Cerebellar cortex (tissue), 1 donor: ENCODE measurements around the gene TAP1.
A peak's percentile ranks its signal among the peaks of the same experiment; 100 is the strongest.
"Not testable (repeated sequence)": the region's sequence is repeated elsewhere in the genome, so short reads cannot be mapped to it uniquely, and the experiment has no call there.

Source experiments
- DNase-seq: peaks from one replicate; pipeline ENCODE4 v3.0.0-alpha.2; 2015; ENCODE audit warnings: low spot score

Gene TAP1, protein sequence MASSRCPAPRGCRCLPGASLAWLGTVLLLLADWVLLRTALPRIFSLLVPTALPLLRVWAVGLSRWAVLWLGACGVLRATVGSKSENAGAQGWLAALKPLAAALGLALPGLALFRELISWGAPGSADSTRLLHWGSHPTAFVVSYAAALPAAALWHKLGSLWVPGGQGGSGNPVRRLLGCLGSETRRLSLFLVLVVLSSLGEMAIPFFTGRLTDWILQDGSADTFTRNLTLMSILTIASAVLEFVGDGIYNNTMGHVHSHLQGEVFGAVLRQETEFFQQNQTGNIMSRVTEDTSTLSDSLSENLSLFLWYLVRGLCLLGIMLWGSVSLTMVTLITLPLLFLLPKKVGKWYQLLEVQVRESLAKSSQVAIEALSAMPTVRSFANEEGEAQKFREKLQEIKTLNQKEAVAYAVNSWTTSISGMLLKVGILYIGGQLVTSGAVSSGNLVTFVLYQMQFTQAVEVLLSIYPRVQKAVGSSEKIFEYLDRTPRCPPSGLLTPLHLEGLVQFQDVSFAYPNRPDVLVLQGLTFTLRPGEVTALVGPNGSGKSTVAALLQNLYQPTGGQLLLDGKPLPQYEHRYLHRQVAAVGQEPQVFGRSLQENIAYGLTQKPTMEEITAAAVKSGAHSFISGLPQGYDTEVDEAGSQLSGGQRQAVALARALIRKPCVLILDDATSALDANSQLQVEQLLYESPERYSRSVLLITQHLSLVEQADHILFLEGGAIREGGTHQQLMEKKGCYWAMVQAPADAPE

DNA sequence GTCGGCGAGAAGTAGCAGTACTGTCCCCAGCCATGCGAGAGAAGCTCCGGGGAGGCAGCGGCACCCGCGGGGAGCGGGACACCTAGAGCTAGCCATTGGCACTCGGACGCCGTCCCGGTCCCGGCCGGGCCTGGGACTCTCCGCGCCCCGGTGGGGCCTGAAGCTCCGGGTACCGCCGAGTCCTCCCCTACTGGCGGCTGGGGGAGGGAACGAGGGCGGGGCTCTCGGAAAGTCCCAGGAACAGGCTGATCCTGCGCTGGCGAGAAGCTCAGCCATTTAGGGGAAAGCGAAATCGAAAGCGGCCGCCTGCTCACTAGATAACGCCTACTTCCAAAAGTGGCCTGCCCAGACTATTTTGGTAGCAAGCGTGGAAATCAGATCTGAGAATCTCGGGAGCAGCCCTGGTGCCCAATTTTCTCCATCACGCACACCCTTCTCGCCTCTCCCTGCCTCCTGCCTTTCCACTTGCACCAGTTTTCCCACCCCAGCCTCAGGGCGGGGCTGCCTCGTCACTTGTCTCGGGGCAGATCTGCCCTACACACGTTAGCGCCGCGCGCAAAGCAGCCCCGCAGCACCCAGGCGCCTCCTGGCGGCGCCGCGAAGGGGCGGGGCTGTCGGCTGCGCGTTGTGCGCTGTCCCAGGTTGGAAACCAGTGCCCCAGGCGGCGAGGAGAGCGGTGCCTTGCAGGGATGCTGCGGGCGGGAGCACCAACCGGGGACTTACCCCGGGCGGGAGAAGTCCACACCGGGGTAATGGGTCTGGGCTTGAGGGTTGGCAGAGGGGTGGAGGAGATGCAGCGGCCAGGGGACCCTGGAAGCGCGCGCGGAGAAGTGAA is at the start of gene TAP1, which contains the start of gene PSMB9:
Gene TAP1 (minus strand): TSS at position 164 of the 835 bp plus-strand sequence. CDS start 68 bp downstream, at position 96.
Gene PSMB9 (plus strand): TSS at position 652 of the 835 bp plus-strand sequence. CDS start 38 bp downstream, at position 690.
- DNase-seq = peak; percentile 91

DNA sequence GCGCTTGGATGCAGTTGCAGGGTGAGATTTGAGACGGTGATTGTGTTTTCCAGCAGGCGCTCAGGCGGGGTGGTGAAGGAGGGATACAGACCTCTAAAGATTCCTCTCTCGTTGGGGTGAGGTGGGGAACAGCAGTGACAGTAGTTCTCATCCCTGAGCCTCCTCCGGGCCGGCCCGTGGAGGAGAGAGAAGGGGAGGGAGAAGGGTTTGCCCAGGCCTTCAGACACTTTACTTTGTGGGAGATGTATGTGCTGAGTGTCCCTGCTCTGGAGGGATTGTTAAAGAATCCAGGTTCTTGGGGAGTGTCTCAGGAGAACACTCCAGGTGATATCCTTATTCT is 41.5 kb upstream of the TAP1 start:
- no peak for DNase-seq

DNA sequence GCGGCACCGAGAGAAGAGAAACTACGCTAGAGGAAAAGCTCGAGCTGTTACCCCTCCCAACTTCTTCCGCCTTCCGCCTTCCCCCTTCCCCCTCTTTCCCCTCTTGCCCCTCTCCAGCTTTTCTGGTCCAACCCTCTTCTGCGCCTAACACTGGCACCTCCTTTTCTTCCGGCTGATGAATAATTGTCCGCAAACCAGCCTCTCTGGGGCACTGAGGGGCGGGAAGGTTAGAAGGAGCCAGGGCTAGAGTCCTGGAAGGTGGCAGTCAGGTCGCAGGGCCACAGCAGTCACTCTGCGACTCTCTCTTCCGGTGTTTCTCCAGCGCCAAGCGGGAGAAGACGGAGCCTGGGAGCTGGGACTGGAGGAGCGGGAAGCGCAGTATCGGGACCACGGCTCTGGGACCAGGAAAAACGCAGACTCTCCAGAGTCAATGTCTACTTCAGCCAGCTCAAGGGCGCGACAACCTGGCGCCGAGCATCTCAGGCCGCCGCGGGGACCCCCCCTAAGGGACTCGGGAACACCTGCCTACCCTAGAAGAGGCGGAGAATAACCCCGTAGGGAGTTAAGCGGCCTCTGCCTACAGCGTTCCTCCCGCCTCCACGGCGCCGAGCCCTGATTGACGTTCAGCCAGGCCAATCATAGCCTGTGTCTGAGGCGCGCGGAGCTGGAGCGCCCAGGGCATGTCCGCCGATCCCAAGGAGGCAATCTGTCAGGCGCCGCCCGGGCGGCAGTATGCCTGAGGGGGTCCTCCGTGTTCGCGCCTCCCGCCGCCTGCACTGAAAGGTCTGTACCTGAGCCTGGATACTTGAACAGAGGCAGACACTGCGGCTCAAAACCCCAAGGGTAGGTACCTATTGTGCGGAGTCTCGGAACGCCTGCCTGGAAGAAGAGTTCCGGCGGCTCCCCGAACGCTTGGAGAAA is 40.8 kb upstream of the TAP1 start:
- DNase-seq = peak; percentile 95

DNA sequence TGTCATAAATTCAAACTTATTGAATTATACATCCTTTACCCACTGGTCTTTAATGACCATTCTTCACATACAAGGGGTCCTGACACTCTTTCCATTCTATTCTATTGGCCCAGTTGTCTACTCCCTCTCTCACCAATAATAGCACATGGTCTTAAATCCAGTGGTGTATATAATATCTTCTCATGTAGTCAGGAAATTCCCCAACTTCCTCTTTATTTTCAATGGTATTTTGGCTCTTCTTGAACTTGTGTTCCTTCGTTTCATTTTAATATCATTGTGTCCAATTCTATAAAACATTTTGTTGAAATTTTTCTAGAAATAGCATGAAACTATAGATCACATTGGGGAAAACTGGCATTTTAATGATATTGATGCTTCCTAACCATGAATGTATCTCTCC is 37.3 kb upstream of the TAP1 start:
- no peak for DNase-seq

DNA sequence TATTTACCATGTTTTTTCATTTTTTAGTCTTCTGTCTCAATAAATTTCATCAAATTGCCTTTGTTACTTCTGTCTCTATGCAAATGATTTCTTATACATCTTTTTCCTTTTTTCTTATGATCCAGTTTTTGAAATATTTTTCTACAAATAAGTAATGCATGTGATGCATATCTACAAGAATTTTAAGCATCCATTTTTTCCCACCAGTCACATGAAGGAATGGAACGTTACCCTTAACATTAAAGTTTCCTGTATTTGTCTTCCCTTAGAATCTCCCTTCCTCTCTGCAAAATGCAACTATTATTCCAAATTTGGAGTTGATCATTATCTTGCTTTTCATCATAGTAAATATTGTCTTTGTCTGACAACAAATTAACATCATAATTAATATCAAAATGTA is 36.0 kb upstream of the TAP1 start:
- DNase-seq = no peak

DNA sequence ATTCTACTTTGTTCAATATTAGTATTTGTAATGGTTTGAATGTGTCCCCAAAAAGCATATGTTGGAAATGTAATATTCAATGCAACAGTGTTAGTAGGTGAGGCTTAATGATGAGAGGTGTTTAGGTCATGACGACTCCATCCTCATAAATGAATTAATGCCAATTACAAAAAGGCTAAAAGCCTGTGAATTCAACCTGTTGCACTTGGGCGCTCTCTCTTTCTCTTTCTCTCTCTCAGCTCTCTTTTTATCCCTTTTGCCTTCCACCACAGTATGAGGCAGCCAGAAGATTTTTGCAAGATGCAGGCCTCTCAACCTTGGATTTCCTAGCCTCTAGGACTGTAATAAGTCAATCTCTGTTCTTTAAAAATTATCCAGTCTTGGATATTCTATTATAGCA is 35.1 kb upstream of the TAP1 start:
- DNase-seq = no peak

DNA sequence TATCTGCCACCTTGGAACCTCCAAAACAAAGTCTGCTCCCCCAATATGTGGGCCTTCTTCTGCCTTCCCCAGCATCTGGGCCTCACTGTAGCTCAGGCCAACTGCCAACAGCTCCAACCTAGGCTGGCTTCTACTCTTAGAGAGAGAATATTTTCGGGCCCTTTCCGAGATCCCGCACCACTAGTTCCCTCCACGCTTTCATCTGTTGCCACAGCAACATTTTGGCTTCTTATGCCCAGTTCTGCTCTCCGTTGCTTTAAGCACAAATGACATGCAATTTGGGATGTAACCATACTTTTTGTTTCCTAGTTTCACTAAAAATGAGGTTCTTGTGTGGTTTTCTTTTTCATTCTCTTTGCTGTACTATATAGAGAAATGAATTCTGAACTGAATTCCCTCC is 34.1 kb upstream of the TAP1 start:
- DNase-seq = no peak

DNA sequence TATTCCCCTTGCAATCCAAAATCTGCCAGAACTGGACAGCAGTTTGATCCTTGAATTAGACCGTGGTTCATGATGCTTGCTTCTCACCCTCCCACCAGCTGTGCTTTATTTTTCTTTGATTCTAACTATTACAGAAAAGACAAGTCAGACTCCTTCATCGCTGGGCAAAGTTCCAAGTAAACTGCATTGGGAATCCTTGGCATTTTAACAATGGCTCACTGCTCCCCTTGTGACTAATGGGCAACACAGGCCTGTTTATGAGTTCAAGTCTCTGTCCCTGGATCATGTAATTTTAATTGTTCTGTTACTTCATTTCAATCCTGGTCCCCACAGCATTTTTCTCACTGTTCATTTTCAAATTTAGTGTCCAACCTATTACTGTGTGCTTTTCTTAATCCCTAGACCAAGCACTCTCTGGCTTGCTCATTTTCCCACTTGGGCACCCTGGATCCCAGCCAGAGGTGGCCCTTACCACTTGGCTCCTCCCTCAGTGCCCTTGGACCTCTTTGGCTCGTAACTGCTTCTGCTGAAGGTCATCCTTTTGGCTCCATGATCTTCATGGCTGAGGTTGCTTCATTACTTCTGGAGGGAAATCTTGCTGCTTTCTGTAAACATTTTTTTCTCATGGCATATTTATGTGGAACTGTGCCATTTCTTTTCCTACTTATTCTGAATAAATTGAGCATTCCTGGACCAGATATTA is 33.3 kb upstream of the TAP1 start:
- no peak for DNase-seq

DNA sequence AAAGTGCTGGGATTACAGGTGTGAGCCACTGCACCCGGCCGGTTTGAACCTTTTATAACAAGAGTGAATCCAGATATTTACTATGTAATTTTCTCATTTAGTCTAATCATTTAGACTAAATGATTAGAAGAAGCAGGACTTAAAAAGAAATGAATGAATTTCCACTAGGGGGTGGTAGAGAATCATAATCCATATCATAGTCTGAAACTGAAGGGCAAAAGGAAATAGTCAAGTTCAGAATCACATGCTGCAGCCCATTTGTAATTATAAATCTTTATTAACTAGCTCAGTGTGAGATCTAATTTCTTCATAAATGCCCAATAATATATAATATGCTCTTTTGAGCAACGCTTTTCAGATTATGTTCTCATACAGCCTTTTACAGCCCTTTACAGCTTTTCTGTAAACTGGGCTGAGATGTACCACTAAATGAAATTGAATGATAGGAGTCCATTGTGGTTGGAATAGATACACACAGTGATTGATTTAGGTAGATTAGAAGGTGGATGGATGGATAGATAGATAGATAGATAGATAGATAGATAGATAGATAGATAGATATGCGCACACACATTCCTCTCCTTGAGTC is 32.3 kb upstream of the TAP1 start:
- DNase-seq = peak; percentile 88

DNA sequence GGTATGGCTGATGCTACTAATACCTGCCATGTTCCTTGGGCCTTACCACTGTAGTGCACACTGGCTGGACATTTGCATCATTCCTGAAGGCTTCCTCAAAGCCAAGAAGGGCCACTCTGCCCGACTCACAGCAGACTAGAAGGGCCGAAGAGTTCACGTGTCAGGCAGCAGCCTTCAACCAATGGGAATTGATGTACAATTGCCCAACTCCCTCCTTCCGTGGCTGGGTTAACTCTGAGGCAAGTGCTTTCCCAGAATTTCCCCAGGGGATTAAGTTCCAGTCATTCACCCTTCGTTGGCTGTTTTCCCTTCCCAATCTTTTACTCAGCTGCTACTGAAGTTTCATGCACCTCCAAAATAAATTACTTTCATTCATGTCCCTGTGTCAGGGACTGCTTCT is 30.3 kb upstream of the TAP1 start:
- DNase-seq = no peak

DNA sequence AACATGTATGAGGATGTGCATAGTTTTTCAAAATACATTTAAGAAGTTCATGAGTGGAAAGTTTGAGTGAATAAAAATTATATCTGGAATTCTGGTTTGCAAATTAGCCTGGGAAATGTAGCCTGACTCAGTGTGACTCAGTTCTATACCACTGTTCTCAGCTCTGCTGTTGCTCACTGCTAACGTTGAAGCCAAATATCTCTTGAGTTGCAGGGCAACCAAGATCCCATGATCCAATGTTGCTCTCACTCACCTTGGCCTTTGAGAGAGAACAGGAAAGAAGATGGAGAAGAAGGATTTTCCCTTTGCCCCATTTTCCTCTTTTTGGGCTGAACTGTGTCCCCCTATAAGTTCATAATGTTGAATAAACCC is 29.4 kb upstream of the TAP1 start:
- no peak for DNase-seq

DNA sequence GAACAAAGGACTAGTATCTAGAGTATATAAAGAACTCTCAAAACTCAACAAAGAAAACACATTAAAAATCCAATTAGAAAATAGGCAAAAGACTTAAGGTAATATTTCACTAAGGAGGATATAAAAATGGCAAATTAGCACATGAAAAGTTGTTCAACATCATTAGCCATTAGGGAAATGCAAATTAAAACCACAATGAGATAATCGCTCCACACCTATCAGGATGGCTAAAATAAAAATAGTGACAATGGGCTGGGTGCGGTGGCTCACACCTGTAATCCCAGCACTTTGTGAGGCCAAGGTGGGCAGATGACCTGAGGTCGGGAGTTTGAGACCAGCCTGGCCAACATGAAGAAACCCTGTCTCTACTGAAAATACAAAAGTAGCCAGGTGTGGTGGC is 27.5 kb upstream of the TAP1 start:
- DNase-seq = not testable (repeated sequence)

DNA sequence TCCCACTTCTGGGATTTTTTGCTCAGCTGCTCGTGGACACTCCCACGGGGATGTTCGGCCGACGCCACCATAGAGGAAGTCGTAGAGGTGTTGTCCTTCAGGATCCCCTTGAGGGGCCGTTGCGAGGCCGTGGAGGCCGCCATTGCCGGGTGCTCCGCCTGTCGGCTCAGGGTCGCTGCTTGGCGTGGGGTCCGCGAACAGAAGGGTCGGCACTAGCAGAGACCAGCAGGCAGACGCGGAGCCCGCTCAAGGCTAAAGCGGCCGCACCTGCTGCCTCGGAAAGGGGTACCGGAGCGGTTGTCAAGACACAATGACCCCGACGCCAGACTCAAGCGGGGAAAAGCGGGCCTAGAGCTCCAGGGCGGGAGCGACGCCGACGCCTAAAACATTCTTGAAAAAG is 26.2 kb upstream of the TAP1 start:
- no peak for DNase-seq

DNA sequence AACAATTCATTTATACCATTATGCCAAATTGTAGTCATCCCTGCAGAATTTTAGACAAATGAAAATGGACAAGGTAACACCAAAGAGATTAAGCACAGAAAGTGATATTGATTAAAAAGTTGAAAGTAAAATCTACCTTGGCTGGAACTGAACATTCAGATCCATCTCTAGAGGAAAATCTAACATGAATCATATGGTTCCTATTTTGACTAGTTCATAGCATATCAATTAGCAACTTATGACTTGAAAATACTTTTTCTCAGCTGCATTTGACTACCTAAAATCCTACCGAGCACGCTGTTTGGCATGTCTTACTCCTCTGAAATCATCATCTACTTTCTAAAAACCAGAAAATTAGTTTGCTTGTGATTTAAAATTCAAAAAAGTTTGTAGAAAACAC is 23.1 kb upstream of the TAP1 start:
- no peak for DNase-seq

DNA sequence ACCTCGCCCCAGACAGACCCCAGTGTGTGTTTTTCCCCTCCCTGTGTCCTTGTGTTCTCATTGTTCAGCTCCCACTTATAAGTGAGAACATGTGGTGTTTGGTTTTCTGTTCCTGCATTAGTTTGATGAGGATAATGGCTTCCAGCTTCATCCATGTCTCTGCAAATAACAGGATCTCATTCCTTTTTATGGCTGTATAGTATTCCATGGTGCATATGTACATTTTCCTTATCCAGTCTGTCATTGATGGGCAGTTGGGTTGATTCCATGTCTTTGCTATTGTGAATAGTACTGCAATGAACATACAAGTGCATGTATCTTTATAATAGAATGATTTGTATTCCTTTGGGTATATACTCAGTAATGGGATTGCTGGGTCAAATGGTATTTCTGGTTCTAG is 20.4 kb upstream of the TAP1 start:
- not testable (repeated sequence) for DNase-seq

DNA sequence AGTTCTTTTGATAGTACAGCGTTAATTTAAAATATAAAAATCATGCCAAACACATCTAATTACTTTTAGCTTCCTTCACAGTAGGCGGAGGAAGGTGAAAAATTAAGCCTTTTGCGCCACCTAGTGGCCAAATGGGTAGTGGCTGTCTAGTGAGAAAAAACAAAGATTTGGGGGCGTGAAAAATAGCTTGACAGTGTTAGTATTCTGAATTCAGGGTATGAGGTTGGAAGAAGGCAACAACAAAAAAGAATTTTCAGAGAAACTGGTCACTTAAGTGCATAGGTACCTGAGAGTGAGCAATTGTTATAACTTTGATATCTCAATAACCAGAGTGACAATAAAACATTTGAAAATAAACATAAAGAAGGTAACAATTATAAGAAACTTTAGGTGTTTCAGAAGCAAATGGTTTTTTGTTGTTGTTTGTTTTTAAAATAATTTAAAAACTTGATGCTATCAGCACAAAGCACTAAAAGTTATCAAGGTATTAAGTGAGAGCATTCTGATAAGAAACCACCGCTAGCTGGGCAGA is 14.8 kb upstream of the TAP1 start:
- peak; percentile 85 for DNase-seq

DNA sequence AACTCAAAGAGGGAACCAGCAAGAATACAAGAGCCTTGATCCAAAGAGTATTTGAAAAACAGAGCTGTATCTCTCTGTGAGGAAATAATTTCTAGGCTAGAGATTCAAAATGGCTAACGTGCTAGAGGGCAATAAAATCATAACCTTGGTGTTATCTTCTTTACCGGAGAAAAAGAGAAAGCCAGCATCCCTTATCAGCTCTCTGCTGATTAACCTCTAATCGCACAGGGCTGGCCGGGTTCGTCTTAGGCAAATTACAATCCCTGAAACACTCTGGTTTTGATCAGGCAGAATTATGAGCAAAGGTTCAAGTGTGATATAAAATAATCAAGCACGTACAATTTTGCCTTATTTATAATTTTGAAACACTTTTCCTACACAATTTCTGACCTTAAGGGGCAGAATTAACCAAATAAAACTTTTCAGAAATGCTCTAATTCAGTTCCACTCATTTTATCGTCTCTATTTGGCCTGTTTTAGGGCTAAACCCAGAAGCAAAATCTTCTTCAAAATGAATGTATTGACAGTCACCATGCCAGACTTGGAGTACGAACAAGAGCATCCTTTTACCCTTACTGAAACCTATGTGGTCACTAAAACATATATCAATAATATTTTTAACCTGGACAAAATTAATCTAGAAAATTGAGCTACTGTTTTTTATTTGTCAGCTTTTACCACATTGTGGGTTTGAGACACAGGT is 14.2 kb upstream of the TAP1 start:
- no peak for DNase-seq

DNA sequence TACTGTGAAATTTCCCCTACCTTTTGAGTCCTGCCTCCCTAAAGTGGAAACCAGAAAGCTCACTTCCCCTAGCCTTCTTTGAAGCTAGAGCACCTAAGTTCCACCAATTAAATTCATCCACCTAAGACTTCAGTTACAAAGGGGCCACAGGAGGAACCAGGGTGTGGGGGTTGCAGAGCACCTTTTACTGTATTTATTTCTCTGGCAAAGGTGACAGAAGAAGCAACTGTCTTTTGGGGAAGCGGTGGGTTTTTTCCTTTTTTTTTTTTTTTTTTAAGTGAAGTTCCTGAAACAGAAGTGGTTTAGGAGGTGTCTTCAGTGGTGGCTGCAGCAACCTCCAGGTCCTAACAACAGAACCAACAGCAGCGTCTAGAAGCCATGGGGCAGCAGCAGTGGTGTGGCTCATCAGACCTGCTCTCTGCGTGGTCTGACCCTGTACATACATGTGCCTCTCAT is 13.5 kb upstream of the TAP1 start:
- no peak for DNase-seq

DNA sequence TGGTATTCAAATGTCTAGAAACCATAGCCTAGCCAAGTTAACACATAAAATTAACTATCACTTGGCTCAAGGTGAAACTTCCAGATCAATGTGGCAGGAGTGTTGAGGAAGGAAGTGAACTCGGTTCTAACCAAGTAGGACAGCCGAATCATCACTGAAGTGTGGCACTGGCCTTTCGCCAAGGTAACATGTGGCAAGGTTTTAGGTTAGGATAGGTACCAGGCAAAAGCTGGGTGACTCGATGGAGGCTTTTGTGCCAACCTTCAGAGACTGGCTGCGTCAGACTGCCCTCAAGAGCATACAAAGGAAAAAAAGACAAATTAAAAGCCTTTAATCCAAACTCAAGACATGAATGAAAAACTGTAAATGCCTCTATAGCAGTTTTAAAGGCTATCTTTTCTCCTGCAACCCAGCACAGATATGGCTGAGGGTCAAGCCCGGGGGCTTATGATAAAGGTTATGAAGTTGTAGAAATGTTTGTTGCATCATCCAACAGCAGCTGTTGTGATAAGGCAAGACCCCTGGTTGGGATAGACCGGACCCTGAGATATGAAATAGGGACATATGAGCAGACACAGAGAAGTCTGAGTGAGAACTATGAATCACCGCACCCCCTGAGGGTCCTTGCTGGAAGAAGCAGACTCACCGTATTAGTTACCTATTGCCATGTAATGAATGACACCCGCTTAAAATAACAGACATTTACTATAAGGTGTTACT is 12.4 kb upstream of the TAP1 start:
- no peak for DNase-seq
